Measurements from ENCODE around the gene TPCN2.

TPCN2 gene

GRCh38 chr11:69166218-69167115 lies 117.7 kb downstream of the TPCN2 start:
- DNase-seq (ENCODE audit: insufficient read length, low spot score), result no peak
- no peak for FAIRE-seq

DNA sequence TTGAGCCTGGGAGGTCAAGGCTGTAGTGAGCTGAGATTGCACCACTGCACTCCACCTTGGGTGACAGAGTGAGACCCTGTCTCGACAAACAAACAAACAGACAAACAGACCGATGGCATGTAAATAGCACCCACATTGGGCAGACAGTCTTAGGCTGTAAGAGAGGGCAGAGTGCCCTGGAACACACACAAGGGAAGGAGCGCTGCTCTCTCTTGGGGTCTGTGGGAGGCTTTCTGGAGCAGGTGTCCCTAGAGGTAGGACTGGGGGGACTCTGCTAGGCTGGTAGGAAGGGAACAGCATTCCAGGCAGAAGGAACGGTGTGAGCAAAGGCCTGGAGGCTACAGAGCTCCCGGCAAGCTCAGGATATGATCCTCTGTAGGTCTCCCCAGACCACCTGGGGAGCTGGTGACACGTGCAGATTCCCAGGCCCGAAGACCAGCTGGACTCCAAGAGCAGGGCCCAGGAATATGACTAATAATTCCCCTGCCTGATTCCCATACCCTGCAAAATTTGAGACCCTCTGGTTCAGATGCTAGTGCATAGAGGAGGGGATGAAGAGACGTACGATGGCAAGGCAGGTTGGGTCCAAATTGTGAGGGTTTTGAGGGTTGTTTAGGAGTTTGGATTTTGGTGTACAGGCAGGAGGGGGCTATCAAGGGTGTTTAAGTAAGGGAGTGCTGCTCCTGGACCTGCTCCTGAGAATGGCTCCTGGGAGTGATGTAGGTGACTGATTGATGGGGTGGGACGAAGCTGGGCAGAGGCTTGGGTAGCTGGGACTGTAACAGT lies 118.6 kb downstream of the TPCN2 start:
- no peak for TF ChIP-seq CTCF (IDR thresholded peaks at IDR 0.05; ENCODE audit: insufficient read depth, missing control alignments)
- FAIRE-seq, result no peak
- no peak for DNase-seq (ENCODE audit: insufficient read length, low spot score)

More at GRCh38 chr11:69166218-69167115, 117.7 kb downstream of the TPCN2 start:
- TF ChIP-seq CTCF (IDR thresholded peaks at IDR 0.05; ENCODE audit: insufficient read depth, missing control alignments), result no peak

GRCh38 chr11:69167916-69168691 lies 119.4 kb downstream of the TPCN2 start:
- no peak for FAIRE-seq
- DNase-seq (ENCODE audit: insufficient read length, low spot score), result no peak

DNA sequence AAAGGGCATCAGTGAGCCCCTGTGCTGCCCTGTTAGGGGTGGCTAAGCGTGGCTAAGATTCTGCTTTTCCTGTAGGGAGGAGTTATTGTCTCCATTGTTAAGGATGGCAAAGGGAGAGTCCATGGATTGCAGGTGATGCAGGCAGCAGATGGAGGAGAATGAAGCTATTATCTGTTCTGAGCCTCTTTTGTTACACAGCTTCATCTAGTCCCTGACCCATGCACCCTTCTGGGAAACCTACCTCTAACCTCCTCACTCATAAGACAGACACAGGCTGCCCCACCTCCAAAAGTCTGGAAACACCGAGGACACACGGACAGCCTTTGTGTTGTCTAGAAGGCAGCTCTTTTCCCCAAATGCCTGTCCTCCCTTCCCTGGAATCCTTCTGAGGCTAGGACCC lies 120.7 kb downstream of the TPCN2 start:
- TF ChIP-seq CTCF (IDR thresholded peaks at IDR 0.05; ENCODE audit: insufficient read depth, missing control alignments), result no peak
- no peak for FAIRE-seq

More at GRCh38 chr11:69167916-69168691, 119.4 kb downstream of the TPCN2 start:
- TF ChIP-seq CTCF (IDR thresholded peaks at IDR 0.05; ENCODE audit: insufficient read depth, missing control alignments), result no peak

GRCh38 chr11:69170704-69171103 lies 122.0 kb downstream of the TPCN2 start:
- DNase-seq (ENCODE audit: insufficient read length, low spot score) (no peak), FAIRE-seq (no peak)
- no peak for TF ChIP-seq CTCF (IDR thresholded peaks at IDR 0.05; ENCODE audit: insufficient read depth, missing control alignments)

More for the DNA sequence above, 120.7 kb downstream of the TPCN2 start:
- no peak for DNase-seq (ENCODE audit: insufficient read length, low spot score)

- FAIRE-seq (no peak), DNase-seq (ENCODE audit: insufficient read length, low spot score) (no peak)
- TF ChIP-seq CTCF (IDR thresholded peaks at IDR 0.05; ENCODE audit: insufficient read depth, missing control alignments), result no peak
Measured at GRCh38 chr11:69171476-69172240, 122.9 kb downstream of the TPCN2 start.
